ENCODE data around the gene SLC22A4.

- TF ChIP-seq CTCF (IDR thresholded peaks at IDR 0.05): no peak
- TF ChIP-seq POLR2AphosphoS5 (IDR thresholded peaks at IDR 0.05; ENCODE audit: low read depth, low read length): no peak
- no peak for TF ChIP-seq REST (IDR thresholded peaks at IDR 0.05; ENCODE audit: insufficient read depth in 1 of 2, low read depth in 2 of 2, low read length in 1 of 2)
Measured at GRCh38 chr5:132261881-132262845, 32.0 kb upstream of the SLC22A4 start.

Measured in Panc1 (cell line).